WERI-Rb-1 (cell line): ENCODE results near the gene PNPLA1.

Source experiments
- DNase-seq: peaks from one replicate; pipeline ENCODE4 v3.0.0-alpha.2; 2020
- H3K27ac ChIP-seq: fragments of 250-450 bp; sonication (Bioruptor Pico); 2 replicates; pipeline ENCODE4 v1.5.1; 2020; ENCODE audit warnings: mild to moderate bottlenecking, moderate library complexity
- H3K27me3 ChIP-seq: fragments of 250-450 bp; sonication (Bioruptor Pico); 2 replicates; pipeline ENCODE4 v1.5.1; 2021; ENCODE audit warnings: mild to moderate bottlenecking, low read depth, moderate library complexity; ENCODE audit not compliant: insufficient read depth, severe bottlenecking
- H3K36me3 ChIP-seq: fragments of 250-450 bp; sonication (Bioruptor Pico); 2 replicates; pipeline ENCODE4 v1.5.1; 2020; ENCODE audit warnings: mild to moderate bottlenecking, moderate library complexity
- H3K4me3 ChIP-seq: 2 replicates; pipeline ENCODE4 v1.5.1; 2011; ENCODE audit warnings: low read depth, mild to moderate bottlenecking, control low read depth, low read length
- H3K9me3 ChIP-seq: fragments of 250-450 bp; sonication (Bioruptor Pico); 2 replicates; pipeline ENCODE4 v1.5.1; 2021; ENCODE audit warnings: mild to moderate bottlenecking, moderate library complexity; ENCODE audit not compliant: severe bottlenecking
- TF ChIP-seq, protein P1 (sequence below): IDR thresholded peaks from 2 replicates; pipeline ENCODE4 v1.5.1; 2011; ENCODE audit warnings: low read depth, mild to moderate bottlenecking, control low read depth, inconsistent platforms, low read length

PNPLA1 gene

DNA sequence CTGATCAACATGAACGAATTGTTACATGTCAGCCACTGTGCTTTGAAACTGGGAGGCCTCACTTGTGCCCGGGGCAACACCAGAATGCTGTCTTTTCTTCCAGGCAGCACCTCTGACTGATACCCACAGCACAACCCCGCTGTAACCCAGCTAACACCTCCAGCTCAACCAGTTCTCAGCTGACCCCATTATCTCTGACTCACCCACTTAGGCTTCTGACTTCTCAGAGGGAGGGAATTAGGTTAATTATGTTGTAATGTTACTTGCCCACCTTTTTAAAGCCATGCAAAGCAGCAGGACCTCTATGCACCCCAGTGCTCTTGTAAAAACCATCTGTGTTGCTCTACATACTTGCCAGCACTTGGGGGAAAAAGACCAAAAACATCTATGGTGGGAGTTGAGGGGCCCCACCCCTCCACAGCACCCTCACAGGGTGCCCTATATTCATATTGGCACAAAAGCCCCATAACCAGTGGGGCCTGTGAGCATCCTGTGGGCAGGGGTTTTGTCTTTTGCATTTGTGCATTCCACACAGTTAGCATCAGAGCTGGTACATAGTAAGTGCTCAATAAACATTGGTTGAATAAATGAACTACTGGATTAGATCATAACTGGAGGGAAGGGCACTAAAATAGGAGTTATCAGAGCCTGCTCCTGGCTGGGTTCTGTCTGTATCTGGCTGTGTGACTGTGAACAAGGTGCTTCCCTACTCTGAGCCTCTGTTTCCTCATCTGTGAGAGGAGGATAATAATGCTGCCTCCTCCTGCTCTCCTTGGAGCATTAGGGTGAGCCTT, 44.6 kb downstream of the PNPLA1 start:
- peak; percentile 59 for DNase-seq
- TF ChIP-seq, protein P1, sequence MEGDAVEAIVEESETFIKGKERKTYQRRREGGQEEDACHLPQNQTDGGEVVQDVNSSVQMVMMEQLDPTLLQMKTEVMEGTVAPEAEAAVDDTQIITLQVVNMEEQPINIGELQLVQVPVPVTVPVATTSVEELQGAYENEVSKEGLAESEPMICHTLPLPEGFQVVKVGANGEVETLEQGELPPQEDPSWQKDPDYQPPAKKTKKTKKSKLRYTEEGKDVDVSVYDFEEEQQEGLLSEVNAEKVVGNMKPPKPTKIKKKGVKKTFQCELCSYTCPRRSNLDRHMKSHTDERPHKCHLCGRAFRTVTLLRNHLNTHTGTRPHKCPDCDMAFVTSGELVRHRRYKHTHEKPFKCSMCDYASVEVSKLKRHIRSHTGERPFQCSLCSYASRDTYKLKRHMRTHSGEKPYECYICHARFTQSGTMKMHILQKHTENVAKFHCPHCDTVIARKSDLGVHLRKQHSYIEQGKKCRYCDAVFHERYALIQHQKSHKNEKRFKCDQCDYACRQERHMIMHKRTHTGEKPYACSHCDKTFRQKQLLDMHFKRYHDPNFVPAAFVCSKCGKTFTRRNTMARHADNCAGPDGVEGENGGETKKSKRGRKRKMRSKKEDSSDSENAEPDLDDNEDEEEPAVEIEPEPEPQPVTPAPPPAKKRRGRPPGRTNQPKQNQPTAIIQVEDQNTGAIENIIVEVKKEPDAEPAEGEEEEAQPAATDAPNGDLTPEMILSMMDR = no peak
- Histone ChIP-seq H3K9me3 (no peaks in the 10 kb centered on the region), H3K4me3 (no peak overlapping the region), H3K36me3 (no peaks in the 10 kb centered on the region), H3K27ac (no peak overlapping the region), H3K27me3 (no peaks in the 10 kb centered on the region)

DNA sequence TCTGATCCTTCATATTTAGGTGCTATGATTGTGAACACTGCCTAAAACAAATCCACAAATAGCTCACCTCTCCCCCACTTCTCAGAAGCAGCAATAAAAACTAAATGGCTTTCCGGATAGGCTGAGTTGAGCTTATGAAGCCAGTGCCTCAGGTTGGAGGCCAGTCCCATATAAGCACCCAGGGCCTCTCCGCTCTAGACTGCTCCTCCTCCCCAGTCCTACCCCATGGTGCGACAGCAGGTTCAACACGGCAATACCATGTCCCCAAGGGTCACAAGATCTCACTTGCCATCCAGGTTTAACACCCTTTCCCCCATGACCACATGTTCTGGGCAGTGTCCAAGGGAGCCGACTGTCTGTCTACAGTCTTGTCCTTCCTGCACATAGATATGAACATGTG, 46.1 kb downstream of the PNPLA1 start:
- Histone ChIP-seq H3K27me3 (no peaks in the 10 kb centered on the region), H3K4me3 (no peak overlapping the region), H3K27ac (no peak overlapping the region), H3K36me3 (no peaks in the 10 kb centered on the region), H3K9me3 (no peaks in the 10 kb centered on the region)
- DNase-seq = no peak
- TF ChIP-seq, protein P1 = no peak

DNA sequence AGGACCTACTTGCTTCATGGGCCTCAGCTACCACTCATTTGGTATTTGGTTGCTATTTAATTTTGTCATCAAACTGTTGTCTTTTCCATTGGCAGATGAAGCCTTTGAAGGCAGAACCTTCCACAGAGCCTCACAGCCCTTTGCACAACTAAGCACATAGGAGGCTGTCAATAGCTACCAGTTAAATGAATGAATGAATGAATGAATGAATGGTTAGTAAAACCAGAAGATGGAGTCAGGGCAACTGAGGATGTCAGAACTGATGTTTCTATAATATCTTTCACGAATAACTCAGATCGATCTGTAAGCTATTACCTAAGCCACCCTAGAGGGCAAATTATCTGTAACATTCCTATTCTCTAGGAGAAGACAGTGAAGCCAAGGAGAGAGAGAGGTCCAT, 47.8 kb downstream of the PNPLA1 start:
- no peaks in the 10 kb centered on the region for H3K36me3 ChIP-seq
- no peak overlapping the region for H3K27ac ChIP-seq
- H3K9me3 ChIP-seq = no peaks in the 10 kb centered on the region
- H3K27me3 ChIP-seq = no peaks in the 10 kb centered on the region
- TF ChIP-seq, protein P1 = no peak
- no peak for DNase-seq
- no peak overlapping the region for H3K4me3 ChIP-seq

GRCh38 chr6:36318690-36319435, 49.0 kb downstream of the PNPLA1 start:
- TF ChIP-seq, protein P1 = no peak
- DNase-seq = no peak
- Histone ChIP-seq H3K27me3 (no peaks in the 10 kb centered on the region), H3K27ac (peak overlapping the region; percentile 5; the same call in 1 of the 2 replicates), H3K4me3 (peak overlapping the region; percentile 14), H3K36me3 (no peaks in the 10 kb centered on the region), H3K9me3 (no peaks in the 10 kb centered on the region)

DNA sequence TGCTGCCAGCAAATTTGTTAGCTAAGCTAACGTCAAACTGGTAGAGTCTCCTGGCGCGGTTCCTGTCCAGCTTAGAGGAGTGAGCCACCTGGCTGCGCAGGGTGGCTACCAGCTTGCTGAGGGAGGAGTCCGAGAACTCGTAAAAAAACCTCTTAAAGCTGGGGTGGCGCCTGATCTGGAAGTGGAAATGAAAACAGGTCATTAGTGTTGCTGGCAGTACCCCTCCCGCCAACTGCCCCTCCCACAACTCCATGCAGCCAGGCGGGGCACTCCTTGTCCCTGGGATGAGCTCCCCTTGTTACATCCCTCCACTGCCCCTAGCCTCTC, 49.5 kb downstream of the PNPLA1 start:
- peak; percentile 76 for DNase-seq
- H3K27ac ChIP-seq = peak overlapping the region; percentile 5; the same call in 1 of the 2 replicates
- H3K27me3 ChIP-seq = no peaks in the 10 kb centered on the region
- H3K4me3 ChIP-seq = peak overlapping the region; percentile 14
- TF ChIP-seq, protein P1 = peak; percentile 28; the same call in 1 of the 2 replicates
- H3K36me3 ChIP-seq = no peaks in the 10 kb centered on the region
- H3K9me3 ChIP-seq = no peaks in the 10 kb centered on the region
